Activated B cell treated with CpG ODN at 0.5 μM for 24 hours (primary cell): Measurements from ENCODE around the gene LCN15. TPM values are rescaled to one million over a fixed set of nuclear protein-coding genes. Genes with fewer than 3 reads are reported as not detected.
"Not testable (repeated sequence)": the region's sequence is repeated elsewhere in the genome, so short reads cannot be mapped to it uniquely, and the experiment has no call there.

Experiments
- ATAC-seq: fragments of 200-7000 bp; cut with Tn5 transposase; one replicate; pipeline ENCODE4 v1.10.0; 2021; ENCODE audit warnings: low read depth, mild to moderate bottlenecking, moderate library complexity
- CTCF ChIA-PET: fragments of 350-600 bp; sonication (Branson Sonifier 250); formaldehyde crosslinking; loops from one replicate; lab custom pipeline; 2021; ENCODE audit warnings: antibody characterized with exemption; lab: Charles Lee
- POLR2A ChIA-PET: fragments of 350-600 bp; sonication (Branson Sonifier 250); formaldehyde crosslinking; loops from one replicate; lab custom pipeline; 2021; ENCODE audit warnings: antibody characterized with exemption; lab: Charles Lee
- DNase-seq: peaks from one replicate; pipeline ENCODE4 v3.0.0; 2022
- H3K27ac Mint-ChIP-seq: one replicate; pipeline ENCODE4 v1.8.0; 2020; ENCODE audit warnings: mixed read lengths
- H3K27me3 Mint-ChIP-seq: one replicate; pipeline ENCODE4 v1.8.0; 2021; ENCODE audit warnings: mixed read lengths
- H3K36me3 Mint-ChIP-seq: one replicate; pipeline ENCODE4 v1.8.0; 2021; ENCODE audit warnings: low read depth, mixed read lengths
- H3K4me1 Mint-ChIP-seq: one replicate; pipeline ENCODE4 v1.8.0; 2021; ENCODE audit warnings: mixed read lengths
- H3K4me3 Mint-ChIP-seq: one replicate; pipeline ENCODE4 v1.8.0; 2020; ENCODE audit warnings: mild to moderate bottlenecking, mixed read lengths
- H3K9me3 Mint-ChIP-seq: one replicate; pipeline ENCODE4 v1.8.0; 2020; ENCODE audit warnings: mixed read lengths
- intact Hi-C: fragments of 100-400 bp; cut with micrococcal nuclease; formaldehyde crosslinking; loops from one replicate; pipeline ENCODE4 v1.15.1; 2024
- total RNA-seq: library from RNA; stranded (reverse); gene quantifications from 2 replicates; pipeline ENCODE4 v1.2.3, GENCODE V29; 2022
- TF ChIP-seq, protein P1 (sequence below): fragments of 200-600 bp; IDR thresholded peaks from one replicate; pipeline ENCODE4 v1.8.0; 2022; ENCODE audit warnings: antibody characterized with exemption, mild to moderate bottlenecking

The LCN15 gene
- total RNA-seq, 1 donor from 2014 or later = not detected

DNA sequence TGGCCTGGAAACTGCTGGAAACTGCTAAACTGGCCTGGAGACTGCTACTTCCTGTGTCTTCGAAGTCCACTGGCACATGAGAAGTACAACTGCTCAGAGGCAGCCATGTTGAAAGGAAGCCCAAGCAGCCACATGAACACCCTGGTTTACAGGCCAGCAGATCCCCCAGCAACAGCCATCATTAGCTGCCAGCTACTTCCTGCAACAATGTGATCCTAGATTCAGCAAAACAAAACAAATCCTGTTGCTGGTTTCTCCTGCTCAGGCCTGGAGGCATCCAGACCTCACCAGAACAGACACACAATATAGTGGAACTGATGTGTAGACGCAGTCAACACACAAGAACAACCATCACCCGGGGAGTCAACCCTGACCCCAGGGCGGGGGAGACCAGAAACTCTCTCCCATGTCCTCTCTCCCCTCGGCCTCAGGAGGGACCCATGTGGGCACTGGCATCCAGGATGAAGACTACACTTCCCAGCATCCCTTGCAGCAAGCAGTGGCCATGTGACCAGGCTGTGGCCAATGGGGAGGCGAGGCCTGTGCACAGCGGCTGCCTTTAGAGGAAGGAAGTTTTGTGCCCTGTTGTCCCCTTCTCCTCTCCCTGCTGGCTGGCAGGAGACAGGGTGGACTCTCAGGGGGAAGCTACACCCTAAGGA is 9.2 kb upstream of the LCN15 start:
- ChIA-PET POLR2A (interaction anchor here (1.0 kb wide), 1 partner anchor 467 kb away, joined by 3 read pairs; the partner anchor contains the start of gene TUBB4B), CTCF (no interaction called here)
- no peaks in the 10 kb centered on the region for H3K36me3 Mint-ChIP-seq
- H3K27ac Mint-ChIP-seq = no peak overlapping the region
- intact Hi-C loops = no loop called here
- H3K27me3 Mint-ChIP-seq = peaks cover 12% of the 10 kb centered on the region
- TF ChIP-seq, protein P1, sequence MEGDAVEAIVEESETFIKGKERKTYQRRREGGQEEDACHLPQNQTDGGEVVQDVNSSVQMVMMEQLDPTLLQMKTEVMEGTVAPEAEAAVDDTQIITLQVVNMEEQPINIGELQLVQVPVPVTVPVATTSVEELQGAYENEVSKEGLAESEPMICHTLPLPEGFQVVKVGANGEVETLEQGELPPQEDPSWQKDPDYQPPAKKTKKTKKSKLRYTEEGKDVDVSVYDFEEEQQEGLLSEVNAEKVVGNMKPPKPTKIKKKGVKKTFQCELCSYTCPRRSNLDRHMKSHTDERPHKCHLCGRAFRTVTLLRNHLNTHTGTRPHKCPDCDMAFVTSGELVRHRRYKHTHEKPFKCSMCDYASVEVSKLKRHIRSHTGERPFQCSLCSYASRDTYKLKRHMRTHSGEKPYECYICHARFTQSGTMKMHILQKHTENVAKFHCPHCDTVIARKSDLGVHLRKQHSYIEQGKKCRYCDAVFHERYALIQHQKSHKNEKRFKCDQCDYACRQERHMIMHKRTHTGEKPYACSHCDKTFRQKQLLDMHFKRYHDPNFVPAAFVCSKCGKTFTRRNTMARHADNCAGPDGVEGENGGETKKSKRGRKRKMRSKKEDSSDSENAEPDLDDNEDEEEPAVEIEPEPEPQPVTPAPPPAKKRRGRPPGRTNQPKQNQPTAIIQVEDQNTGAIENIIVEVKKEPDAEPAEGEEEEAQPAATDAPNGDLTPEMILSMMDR = no peak
- peaks cover 4% of the 10 kb centered on the region for H3K9me3 Mint-ChIP-seq
- H3K4me1 Mint-ChIP-seq = peaks cover 13% of the 10 kb centered on the region
- H3K4me3 Mint-ChIP-seq = no peak overlapping the region
- DNase-seq = no peak
- ATAC-seq = peak; percentile 80

DNA sequence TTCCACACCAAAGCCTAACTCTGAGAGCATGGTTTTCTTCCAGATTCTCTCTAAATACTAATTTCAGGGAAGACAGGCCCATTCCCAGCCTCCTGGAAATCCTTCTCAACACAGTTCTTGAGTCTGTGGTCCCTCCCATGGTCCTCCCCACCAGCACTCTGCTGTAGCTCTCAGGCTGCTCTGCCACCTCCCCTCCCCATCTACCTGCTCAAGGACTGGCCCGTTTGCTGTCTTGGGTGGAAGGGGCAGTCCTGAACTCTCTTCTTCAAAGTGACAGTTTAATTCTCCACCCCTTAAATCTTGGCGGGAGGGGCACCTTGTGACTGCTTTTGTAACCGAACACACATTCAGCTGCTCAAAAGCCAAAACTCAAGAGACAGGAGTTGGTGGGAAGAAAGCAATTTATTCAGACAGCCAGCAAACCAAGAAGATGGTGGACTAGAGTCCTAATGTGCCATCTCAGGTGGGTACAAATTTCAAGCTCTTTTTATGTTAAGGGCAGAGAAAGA is 7.6 kb upstream of the LCN15 start:
- DNase-seq (no peak), ATAC-seq (no peak)
- peaks cover 24% of the 10 kb centered on the region for H3K4me1 Mint-ChIP-seq
- no peaks in the 10 kb centered on the region for H3K36me3 Mint-ChIP-seq
- H3K9me3 Mint-ChIP-seq = peaks cover 4% of the 10 kb centered on the region
- no peak overlapping the region for H3K4me3 Mint-ChIP-seq
- ChIA-PET CTCF (interaction anchor here (1.3 kb wide), 1 partner anchor 257 kb away, joined by 3 read pairs; no protein-coding TSS in a partner anchor), POLR2A (no interaction called here)
- TF ChIP-seq, protein P1 = no peak
- peaks cover 3% of the 10 kb centered on the region for H3K27me3 Mint-ChIP-seq
- no peak overlapping the region for H3K27ac Mint-ChIP-seq
- intact Hi-C loops = no loop called here

DNA sequence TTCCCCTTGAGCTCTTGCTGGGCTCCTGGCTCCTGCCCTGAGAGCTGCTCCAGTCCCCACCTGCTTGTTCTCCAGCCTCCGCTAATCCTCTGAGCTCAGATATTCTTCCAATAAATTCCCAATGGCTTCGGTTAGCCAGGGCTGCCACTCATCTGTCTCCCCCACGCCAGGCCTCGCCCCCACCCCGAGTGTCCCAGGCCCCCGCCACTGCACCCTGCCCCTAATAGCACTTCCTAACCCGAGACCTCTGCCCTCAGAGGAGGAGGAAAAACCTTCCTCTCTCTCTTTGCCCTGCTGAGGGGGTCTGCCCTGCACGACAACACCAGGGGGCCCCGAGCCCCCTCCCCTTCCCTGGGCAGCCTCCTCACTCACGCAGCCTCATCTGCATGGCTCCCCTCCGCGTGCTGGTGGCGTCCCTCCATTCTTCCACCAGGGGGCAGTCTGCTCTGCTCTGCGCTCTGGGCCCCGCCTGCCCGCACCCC is 5.4 kb upstream of the LCN15 start:
- Mint-ChIP-seq H3K27me3 (peaks cover 1% of the 10 kb centered on the region), H3K36me3 (no peaks in the 10 kb centered on the region), H3K4me1 (peaks cover 40% of the 10 kb centered on the region), H3K27ac (no peak overlapping the region), H3K9me3 (peaks cover 4% of the 10 kb centered on the region), H3K4me3 (no peak overlapping the region)
- ATAC-seq = no peak
- intact Hi-C loops = no loop called here
- TF ChIP-seq, protein P1 = no peak
- no peak for DNase-seq
- POLR2A ChIA-PET = no interaction called here
- CTCF ChIA-PET = interaction anchor here (1.5 kb wide), 1 partner anchor 14 kb away, joined by 3 read pairs; no protein-coding TSS in a partner anchor

DNA sequence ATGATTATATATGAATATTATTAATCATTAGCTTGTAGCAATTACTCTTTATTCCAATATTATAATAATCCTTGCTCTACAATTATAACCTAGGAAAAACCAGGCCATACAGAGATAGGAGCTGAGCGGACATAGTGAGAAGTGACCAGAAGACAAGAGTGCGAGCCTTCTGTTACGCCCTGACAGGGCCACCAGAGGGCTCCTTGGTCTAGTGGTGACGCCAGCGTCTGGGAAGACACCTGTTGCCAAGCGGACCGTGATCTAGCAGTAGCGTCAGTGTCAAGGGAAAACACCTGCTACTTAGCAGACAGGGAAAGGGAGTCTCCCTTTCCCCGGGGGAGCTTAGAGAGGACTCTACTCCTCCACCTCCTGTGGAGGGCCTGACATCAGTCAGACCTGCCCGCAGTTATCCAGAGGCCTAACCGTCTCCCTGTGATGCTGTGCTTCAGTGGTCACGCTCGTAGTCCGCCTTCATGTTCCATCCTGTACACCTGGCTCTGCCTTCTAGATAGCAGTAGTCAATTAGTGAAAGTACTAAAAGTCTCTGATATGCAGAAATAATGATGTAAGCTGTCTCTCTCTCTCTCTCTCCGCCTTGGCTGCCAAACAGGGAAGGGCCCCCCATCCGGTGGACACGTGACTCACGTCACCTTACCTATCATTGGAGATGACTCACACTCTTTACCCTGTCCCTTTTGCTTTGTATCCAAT is 2.2 kb upstream of the LCN15 start:
- ChIA-PET CTCF (interaction anchor here (1.0 to 3.3 kb wide), 5 partner anchors 9 to 268 kb away, joined by 3 to 15 read pairs (median 7); partner anchors contain the start of gene LCN8), POLR2A (interaction anchor here (0.6 to 2.5 kb wide), 10 partner anchors 9 to 482 kb away, joined by 3 to 18 read pairs (median 4); partner anchors contain the start of genes LCN8 and TMEM141)
- ATAC-seq (peak; percentile 31), DNase-seq (peak; percentile 60)
- H3K36me3 Mint-ChIP-seq, H3K27me3 Mint-ChIP-seq, H3K9me3 Mint-ChIP-seq: not testable (repeated sequence)
- peaks cover 41% of the 10 kb centered on the region for H3K4me1 Mint-ChIP-seq
- peak overlapping the region; percentile 66 for H3K4me3 Mint-ChIP-seq
- H3K27ac Mint-ChIP-seq = peak overlapping the region; percentile 92
- intact Hi-C loops = loop anchor here (1.0 kb wide), 1 partner anchor 18 kb away; no protein-coding TSS in a partner anchor

DNA sequence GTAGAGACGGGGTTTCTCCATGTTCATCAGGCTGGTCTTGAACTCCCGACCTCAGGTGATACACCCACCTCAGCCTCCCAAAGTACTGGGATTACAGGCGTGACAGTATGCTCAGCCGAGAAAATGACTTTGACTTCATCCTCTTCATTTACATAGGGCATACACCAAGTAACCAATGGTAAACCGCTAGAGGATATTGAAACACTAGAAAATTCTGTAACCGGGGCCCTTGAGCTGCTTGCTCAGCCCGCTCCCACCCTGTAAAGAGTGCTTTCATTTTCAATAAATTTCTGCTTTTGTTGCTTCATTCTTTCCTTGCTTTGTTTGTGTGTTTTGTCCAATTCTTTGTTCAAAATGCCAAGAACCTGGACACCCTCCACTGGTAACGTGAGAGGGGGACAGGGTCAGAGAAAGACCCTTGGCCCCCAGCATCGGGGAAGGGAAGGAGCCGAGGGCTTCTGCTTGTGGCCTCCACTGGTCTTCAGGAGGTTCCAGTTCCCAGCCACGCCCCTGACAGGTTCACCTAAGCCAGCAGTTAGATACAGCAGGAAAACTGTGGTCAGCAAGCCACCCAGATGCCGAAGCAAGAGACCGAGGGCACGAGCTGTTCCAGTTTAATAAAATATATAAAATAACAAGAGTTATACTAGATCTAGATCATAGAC is 1.6 kb upstream of the LCN15 start:
- H3K4me1 Mint-ChIP-seq = peaks cover 47% of the 10 kb centered on the region
- not testable (repeated sequence) for H3K27me3 Mint-ChIP-seq, H3K9me3 Mint-ChIP-seq, DNase-seq, H3K36me3 Mint-ChIP-seq
- CTCF ChIA-PET = interaction anchor here (1.0 to 3.3 kb wide), 6 partner anchors 8 to 269 kb away, joined by 3 to 15 read pairs (median 6); partner anchors contain the start of gene LCN8
- intact Hi-C loops = loop anchor here (1.0 kb wide), 1 partner anchor 18 kb away; no protein-coding TSS in a partner anchor
- H3K4me3 Mint-ChIP-seq = peak overlapping the region; percentile 74
- POLR2A ChIA-PET = interaction anchor here (0.6 to 2.5 kb wide), 8 partner anchors 8 to 482 kb away, joined by 3 to 18 read pairs (median 6); partner anchors contain the start of genes LCN8 and TMEM141
- peak overlapping the region; percentile 87 for H3K27ac Mint-ChIP-seq
- ATAC-seq = peak; percentile 52
